Hair follicle dermal papilla cell (primary cell): ENCODE results near the gene UBE2Q1. TPM values are rescaled to one million over a fixed set of nuclear protein-coding genes. Genes with fewer than 3 reads are reported as not detected.

ENCODE experiments used
- total RNA-seq: library from RNA; depleted of rRNA; stranded (reverse); fragments of >200 nt; gene quantifications from 2 replicates; pipeline ENCODE4 v1.2.3, GENCODE V29; 2012

The UBE2Q1 gene
- 28.4 and 30.0 TPM in 2 replicates for total RNA-seq

GRCh38 chr1:154557939-154558719 is at the start of gene UBE2Q1:
TSS of gene UBE2Q1 (minus strand) at chr1:154558662. CDS start at chr1:154558553, 109 bp downstream.

DNA sequence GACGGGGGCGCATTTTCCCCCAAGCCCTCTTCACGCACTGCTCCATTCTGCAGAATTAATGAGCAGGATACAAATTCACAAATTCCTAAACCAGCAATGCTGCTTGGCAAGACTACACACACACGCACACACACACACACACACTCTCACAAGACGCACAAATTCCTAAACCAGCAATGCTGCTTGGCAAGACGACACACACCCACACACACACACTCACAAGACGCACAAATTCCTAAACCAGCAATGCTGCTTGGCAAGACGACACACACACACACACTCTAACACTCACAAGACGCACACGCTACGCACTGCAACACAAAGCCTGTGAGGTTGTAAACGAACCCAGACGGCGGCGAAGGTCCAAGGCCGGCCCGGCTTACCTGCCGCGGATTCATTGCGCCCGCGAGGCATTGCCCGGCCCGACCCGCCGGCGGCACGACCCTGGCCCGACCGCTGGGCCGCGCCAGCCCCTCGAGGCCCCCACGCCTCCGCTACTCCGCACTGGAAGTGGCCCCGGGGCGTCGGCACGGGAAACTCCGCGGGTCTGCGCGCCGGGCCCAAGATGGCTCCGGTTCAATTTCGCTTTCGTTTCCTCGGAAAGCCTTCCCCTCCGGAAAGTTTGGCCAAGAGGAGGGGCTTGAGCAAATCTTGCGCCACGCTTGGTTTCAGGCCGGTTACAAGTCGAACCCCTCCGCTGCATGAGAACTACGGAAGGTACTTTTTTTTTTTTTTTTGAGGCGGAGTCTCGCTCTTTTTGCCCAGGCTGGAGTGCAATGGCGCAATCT is 49.3 kb upstream of the UBE2Q1 start, which contains the start of gene ADAR:
Gene ADAR (minus strand): TSS at position 578 of the 788 bp plus-strand sequence. CDS start 180 bp downstream, at position 398.

GRCh38 chr1:154567386-154568156 is 9.1 kb upstream of the UBE2Q1 start, which contains the start of gene CHRNB2:
TSS of gene CHRNB2 (plus strand) at chr1:154567778. CDS start at chr1:154568045, 267 bp downstream.

DNA sequence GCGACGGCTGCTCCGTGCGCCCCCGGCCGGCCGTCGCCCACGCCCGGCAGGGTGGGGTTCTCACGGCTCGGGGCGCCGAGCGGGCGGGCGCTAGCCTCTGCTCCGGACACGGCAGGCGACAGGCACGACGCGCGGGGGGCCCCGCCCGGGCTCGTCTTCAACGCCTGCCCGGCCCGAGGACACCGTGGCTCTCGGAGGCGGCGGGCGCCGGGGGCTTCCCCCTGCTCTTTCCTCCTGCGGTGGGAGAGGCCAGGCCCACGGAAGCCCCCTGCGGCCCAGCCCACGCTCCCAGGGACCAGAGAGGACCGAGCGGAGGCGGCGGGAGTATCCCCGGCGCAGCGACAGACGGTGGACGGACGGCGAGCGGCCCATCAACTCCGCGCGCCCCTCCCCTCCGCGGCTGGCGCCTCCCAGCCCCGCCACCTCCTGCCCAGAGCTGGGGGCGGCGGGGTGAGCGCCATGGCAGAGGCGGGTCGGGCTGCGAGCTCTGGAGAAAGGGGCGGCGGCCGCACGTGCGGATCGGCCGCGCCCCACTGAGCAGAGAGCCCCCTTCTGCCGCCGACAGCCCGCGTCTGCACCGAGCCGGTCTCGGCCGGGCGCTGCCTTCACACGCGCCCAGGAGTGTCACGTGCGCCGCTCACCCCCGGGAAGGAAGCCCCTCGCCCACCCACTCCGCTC is 56.3 kb downstream of the UBE2Q1 start, which contains the start of the genes SHE and TDRD10:
Gene SHE (minus strand): TSS at position 347 of the 678 bp plus-strand sequence. CDS start 386 bp downstream, outside the sequence.
Gene TDRD10 (plus strand): TSS at position 154 of the 678 bp plus-strand sequence. CDS start 4,685 bp downstream, outside the sequence.

Other genes with a start within 250 kb of the UBE2Q1 start
- gene AQP10, start 237.6 kb downstream of the UBE2Q1 start, total RNA-seq = not detected in 2 replicates
- 283 and 305 TPM in 2 replicates for gene ATP8B2, start 233.1 kb downstream of the UBE2Q1 start, total RNA-seq
- gene IL6R, start 153.3 kb downstream of the UBE2Q1 start, total RNA-seq = 25.7 and 29.7 TPM in 2 replicates
- not detected in 2 replicates for gene TDRD10, start 56.4 kb downstream of the UBE2Q1 start, total RNA-seq
- 0.12 TPM in 1 of 2 replicates, not detected in the other for gene SHE, start 56.2 kb downstream of the UBE2Q1 start, total RNA-seq
- gene CHRNB2, start 9.1 kb upstream of the UBE2Q1 start, total RNA-seq = under 0.01 and 0.16 TPM in 2 replicates
- gene ADAR, start 49.5 kb upstream of the UBE2Q1 start, total RNA-seq = 156 and 173 TPM in 2 replicates